Upper lobe of right lung (tissue), 1 donor: ENCODE data around the gene NEK7. TPM values are rescaled to one million over a fixed set of nuclear protein-coding genes. Genes with fewer than 3 reads are reported as not detected.
A peak's percentile ranks its signal among the peaks of the same experiment; 100 is the strongest.

Experiments
- ATAC-seq: fragments of 200-7000 bp; cut with Tn5 transposase; one replicate; pipeline ENCODE4 v1.9.1; 2020; ENCODE audit warnings: mild to moderate bottlenecking, moderate library complexity
- DNase-seq: peaks from one replicate; pipeline ENCODE4 v3.0.0-alpha.2; 2020
- H3K27ac ChIP-seq: fragments of 200-600 bp; one replicate; pipeline ENCODE4 v1.8.0; 2022
- H3K27me3 ChIP-seq: fragments of 200-600 bp; one replicate; pipeline ENCODE4 v1.8.0; 2022; ENCODE audit warnings: mild to moderate bottlenecking
- H3K36me3 ChIP-seq: fragments of 200-600 bp; one replicate; pipeline ENCODE4 v1.8.0; 2022
- H3K4me1 ChIP-seq: fragments of 200-600 bp; one replicate; pipeline ENCODE4 v1.8.0; 2022
- H3K4me3 ChIP-seq: fragments of 200-600 bp; one replicate; pipeline ENCODE4 v1.8.0; 2022; ENCODE audit warnings: mild to moderate bottlenecking
- H3K9me3 ChIP-seq: fragments of 200-600 bp; one replicate; pipeline ENCODE4 v1.8.0; 2022
- CTCF ChIP-seq: fragments of 200-600 bp; IDR thresholded peaks from one replicate; pipeline ENCODE4 v1.8.0; 2022; ENCODE audit warnings: antibody characterized with exemption
- intact Hi-C: fragments of 100-400 bp; cut with DNase I; formaldehyde crosslinking; loops from one replicate; pipeline ENCODE4 v1.11.0; 2022
- long read RNA-seq: library from polyadenylated mRNA; unstranded; transcript quantifications from one replicate; pipeline ENCODE4 v2.0.0, GENCODE V29; 2021
- total RNA-seq: library from RNA; stranded (reverse); fragmentation: NEBNext Ultra II Directional; extraction: Animal tissue kit (Norgen Biotek cat#: 25700); gene quantifications from one replicate; pipeline ENCODE4 v1.2.1, GENCODE V29; 2021
- donor health status: DM: no; HTN: yes; CAD: no; lungs with severe emphysema.

NEK7 gene
- 96.9 TPM for total RNA-seq
- long read RNA-seq, full-length matches to known transcripts: 255 of 312 reads
- long read RNA-seq, partial matches to known transcripts: 7 of 312 reads
- long read RNA-seq, other reads (novel, unspliced or antisense): 50 of 312 reads

DNA sequence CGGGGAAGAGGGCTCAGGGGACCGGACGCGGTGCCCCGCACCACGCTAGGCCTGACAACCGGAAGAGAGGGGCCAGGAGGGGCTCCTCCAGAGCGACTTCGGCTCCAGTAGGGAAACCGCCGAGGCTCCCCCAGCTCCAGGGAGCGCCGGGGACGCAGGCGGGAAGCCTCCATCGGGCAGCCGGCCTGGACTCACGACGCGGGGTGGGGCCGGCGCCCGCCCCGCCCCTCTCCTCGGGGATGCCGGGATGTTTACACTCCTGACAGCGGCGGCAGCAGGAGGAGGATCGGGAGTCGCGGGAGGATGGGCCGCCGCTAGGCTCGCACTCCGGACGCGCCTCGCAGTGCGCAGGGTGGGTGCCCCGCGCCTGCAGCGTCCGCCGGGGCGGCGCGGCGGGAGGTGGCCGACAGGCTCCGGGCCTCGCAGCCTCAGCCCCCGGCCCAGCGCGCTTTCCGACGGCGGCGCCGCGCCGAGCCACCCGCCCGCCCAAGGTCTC lies at the start of gene NEK7:
Gene NEK7 (plus strand): TSS at position 254 of the 496 bp plus-strand sequence. CDS start 75,583 bp downstream, outside the sequence.
- H3K9me3 ChIP-seq: no peaks in the 10 kb centered on the region
- H3K36me3 ChIP-seq: no peaks in the 10 kb centered on the region
- peak; percentile 92 for DNase-seq
- peak within 1 kb of the TSS; percentile 90 for H3K4me3 ChIP-seq
- intact Hi-C loops: no loop called here
- peaks cover 23% of the 10 kb centered on the region for H3K4me1 ChIP-seq
- ATAC-seq: peak; percentile 88
- no peak for TF ChIP-seq CTCF
- H3K27me3 ChIP-seq: no peaks in the 10 kb centered on the region
- H3K27ac ChIP-seq: peak within 1 kb of the TSS; percentile 97

GRCh38 chr1:198107091-198107501 lies 49.7 kb upstream of the NEK7 start:
- Histone ChIP-seq H3K9me3 (no peaks in the 10 kb centered on the region), H3K4me3 (no peak overlapping the region), H3K27ac (no peak overlapping the region), H3K36me3 (no peaks in the 10 kb centered on the region), H3K4me1 (no peaks in the 10 kb centered on the region), H3K27me3 (no peaks in the 10 kb centered on the region)
- intact Hi-C loops: no loop called here
- ATAC-seq: no peak
- DNase-seq: no peak
- TF ChIP-seq CTCF: no peak

DNA sequence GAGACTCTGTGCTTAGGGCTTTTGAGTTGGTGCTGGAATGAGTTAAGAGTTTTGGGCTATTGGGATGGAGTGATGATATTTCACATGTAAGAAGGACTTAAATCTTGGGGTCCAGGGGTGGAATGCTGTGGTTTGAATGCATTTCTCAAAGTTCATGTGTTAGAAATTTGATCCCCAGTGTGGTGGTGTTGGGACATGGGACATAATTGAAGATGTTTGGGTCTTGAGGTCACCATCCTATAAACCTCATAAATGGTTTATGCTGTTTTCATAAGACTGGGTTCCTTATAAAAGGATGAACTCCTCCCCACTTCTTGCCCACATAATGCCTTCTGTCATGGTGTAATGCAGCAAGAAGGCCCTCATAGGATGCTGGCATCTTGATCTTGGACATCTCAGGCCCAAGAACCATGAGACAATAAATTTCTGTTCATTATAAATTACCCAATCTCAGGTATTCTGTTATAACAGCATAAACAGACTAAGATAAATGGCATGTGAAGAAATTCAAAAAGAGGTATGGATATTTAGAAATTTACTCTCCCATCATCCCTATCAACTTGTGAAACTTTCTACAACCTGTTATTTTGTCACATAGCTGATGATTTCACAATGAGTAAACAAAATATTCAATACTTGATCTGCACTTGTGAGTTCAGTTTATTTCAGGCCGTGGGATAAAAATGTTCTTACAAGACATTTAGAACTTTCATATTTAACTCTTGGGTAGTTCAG lies 48.0 kb upstream of the NEK7 start:
- Histone ChIP-seq H3K9me3 (no peaks in the 10 kb centered on the region), H3K4me3 (no peak overlapping the region), H3K4me1 (no peaks in the 10 kb centered on the region), H3K27me3 (no peaks in the 10 kb centered on the region), H3K36me3 (no peaks in the 10 kb centered on the region), H3K27ac (no peak overlapping the region)
- DNase-seq (no peak), ATAC-seq (no peak)
- TF ChIP-seq CTCF: no peak
- intact Hi-C loops: no loop called here

GRCh38 chr1:198109371-198109715 lies 47.5 kb upstream of the NEK7 start:
- H3K36me3 ChIP-seq: no peaks in the 10 kb centered on the region
- ATAC-seq (no peak), DNase-seq (no peak)
- no peaks in the 10 kb centered on the region for H3K4me1 ChIP-seq
- H3K27ac ChIP-seq: no peak overlapping the region
- intact Hi-C loops: no loop called here
- no peaks in the 10 kb centered on the region for H3K27me3 ChIP-seq
- no peak overlapping the region for H3K4me3 ChIP-seq
- H3K9me3 ChIP-seq: no peaks in the 10 kb centered on the region
- TF ChIP-seq CTCF: no peak

DNA sequence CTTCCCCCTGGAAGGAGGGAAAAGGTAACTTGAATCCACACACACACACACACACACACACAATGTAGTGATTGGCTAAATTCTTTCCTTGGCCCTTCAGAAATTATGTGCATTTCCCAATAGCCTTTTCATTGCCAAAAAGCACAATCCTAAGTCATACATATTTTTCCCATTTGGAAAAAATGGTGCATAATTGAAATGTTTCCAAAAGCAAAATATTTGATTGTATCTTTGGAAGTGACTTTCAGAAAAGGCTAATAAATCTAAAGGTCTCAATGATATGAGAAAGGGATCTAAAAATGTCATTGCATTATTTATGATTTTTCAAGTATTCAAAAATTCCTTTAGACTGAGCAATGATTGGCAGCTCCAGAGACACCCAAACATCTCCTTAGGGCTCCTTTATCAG lies 43.5 kb upstream of the NEK7 start:
- Histone ChIP-seq H3K36me3 (no peaks in the 10 kb centered on the region), H3K27me3 (no peaks in the 10 kb centered on the region), H3K9me3 (no peaks in the 10 kb centered on the region), H3K4me3 (no peak overlapping the region), H3K4me1 (no peaks in the 10 kb centered on the region), H3K27ac (no peak overlapping the region)
- intact Hi-C loops: no loop called here
- no peak for DNase-seq
- no peak for TF ChIP-seq CTCF
- ATAC-seq: no peak
